IMR-90 (cell line): ENCODE data around the gene ABL1.

Experiments used
- CHD1 ChIP-seq: IDR thresholded peaks from 2 replicates; pipeline ENCODE4 v1.6.1; 2012; ENCODE audit warnings: low read depth, low read length, improper control_type of control experiment
- CTCF ChIP-seq: conservative IDR thresholded peaks from 2 replicates; pipeline ENCODE4 v1.5.1; 2012; ENCODE audit warnings: mild to moderate bottlenecking, low read depth, low read length, improper control_type of control experiment
- FOS ChIP-seq: fragments of 150-350 bp; IDR thresholded peaks from 2 replicates; pipeline ENCODE4 v1.6.1; 2016; ENCODE audit warnings: low read depth, low read length
- MAFK ChIP-seq: IDR thresholded peaks from 2 replicates; pipeline ENCODE4 v1.6.1; 2012; ENCODE audit warnings: low read depth, low read length, improper control_type of control experiment
- MAZ ChIP-seq: IDR thresholded peaks from 2 replicates; pipeline ENCODE4 v1.6.1; 2012; ENCODE audit warnings: low read depth, mild to moderate bottlenecking, low read length, improper control_type of control experiment, moderate library complexity, borderline replicate concordance
- POLR2A ChIP-seq: IDR thresholded peaks from 2 replicates; pipeline ENCODE4 v1.6.1; 2012; ENCODE audit warnings: mild to moderate bottlenecking, low read depth, low read length
- RAD21 ChIP-seq: IDR thresholded peaks from 2 replicates; pipeline ENCODE4 v1.6.1; 2012; ENCODE audit warnings: low read length, improper control_type of control experiment
- RFX5 ChIP-seq: IDR thresholded peaks from 2 replicates; pipeline ENCODE4 v1.8.0; 2012; ENCODE audit warnings: low read depth, mild to moderate bottlenecking, low read length, moderate library complexity
- SMC3 ChIP-seq: fragments of 150-350 bp; IDR thresholded peaks from 2 replicates; pipeline ENCODE4 v1.6.1; 2016; ENCODE audit warnings: low read depth, mild to moderate bottlenecking, antibody characterized with exemption, low read length, moderate library complexity

DNA sequence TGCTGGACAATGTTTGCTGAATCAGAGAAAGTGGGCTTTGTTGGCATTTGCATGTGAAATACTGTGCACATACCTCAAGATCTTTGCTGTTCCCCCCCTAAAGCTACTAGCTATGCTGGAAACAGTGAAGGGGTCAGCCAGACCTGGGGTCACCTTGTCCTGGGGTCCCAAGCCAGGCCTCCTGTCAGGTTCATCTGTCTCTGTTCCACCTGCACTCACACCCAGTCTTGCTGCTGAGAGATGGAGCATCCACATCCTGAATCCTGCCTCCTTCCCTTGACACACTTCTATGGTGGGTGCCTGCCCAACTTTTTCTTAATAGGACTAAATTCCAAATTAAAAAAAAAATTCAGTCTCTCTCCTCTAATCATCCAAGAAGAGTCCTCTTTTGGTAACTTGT is 4.0 kb upstream of the ABL1 start:
- no peak for TF ChIP-seq CHD1
- no peak for TF ChIP-seq CTCF
- TF ChIP-seq RAD21: no peak
- TF ChIP-seq MAZ: no peak
- TF ChIP-seq MAFK: no peak
- TF ChIP-seq RFX5: no peak
- no peak for TF ChIP-seq FOS
- no peak for TF ChIP-seq POLR2A
- no peak for TF ChIP-seq SMC3
